Measurements from ENCODE around the gene ASPG.

DNA sequence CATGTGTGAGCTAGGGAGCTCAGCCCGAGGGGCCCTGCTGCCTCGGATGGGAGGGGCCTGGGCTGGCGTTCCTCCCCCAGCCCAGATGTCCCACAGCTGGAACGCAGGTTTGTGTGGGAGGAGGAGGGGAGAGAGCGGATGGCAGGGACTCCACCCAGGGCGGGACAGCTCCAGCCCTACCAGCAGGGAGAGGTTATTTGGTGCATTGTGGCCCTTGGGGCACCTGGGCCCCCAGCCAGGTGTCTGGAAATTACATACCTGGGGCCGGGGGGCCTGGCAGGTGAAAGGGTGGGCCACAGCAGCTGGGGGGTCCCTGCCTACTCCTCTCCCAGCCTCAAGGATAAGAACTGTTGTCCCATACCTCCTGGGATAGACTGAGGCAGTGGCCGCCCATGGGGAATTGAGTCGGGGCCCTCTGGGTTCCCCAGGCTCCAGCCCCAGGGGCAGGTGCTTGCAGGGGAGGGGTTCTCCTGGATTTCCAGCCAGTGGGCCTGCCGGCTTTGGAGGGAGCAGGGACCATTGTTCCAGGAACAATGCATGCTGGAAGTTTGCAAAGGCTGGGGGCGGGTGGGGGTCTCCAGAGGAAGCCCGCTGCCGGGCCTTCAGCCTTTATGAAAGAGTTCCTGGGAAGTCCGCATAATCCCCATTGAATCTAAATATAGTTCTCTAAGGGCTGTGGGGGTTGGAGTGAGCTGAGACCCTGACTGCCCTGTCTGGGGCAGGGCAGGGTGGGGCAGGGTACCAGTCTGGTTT, 54.1 kb downstream of the ASPG start:
- TF ChIP-seq, protein P1, sequence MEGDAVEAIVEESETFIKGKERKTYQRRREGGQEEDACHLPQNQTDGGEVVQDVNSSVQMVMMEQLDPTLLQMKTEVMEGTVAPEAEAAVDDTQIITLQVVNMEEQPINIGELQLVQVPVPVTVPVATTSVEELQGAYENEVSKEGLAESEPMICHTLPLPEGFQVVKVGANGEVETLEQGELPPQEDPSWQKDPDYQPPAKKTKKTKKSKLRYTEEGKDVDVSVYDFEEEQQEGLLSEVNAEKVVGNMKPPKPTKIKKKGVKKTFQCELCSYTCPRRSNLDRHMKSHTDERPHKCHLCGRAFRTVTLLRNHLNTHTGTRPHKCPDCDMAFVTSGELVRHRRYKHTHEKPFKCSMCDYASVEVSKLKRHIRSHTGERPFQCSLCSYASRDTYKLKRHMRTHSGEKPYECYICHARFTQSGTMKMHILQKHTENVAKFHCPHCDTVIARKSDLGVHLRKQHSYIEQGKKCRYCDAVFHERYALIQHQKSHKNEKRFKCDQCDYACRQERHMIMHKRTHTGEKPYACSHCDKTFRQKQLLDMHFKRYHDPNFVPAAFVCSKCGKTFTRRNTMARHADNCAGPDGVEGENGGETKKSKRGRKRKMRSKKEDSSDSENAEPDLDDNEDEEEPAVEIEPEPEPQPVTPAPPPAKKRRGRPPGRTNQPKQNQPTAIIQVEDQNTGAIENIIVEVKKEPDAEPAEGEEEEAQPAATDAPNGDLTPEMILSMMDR (IDR thresholded peaks at IDR 0.05) = no peak
- TF ChIP-seq POLR2AphosphoS5 (IDR thresholded peaks at IDR 0.05; ENCODE audit: low read depth, low read length) (no peak), SIN3A (IDR thresholded peaks at IDR 0.05; ENCODE audit: borderline replicate concordance, insufficient read depth, low read depth, low read length) (no peak), TCF7L2 (IDR thresholded peaks at IDR 0.05; ENCODE audit: low read depth, low read length) (no peak)
- TF ChIP-seq, protein P2, sequence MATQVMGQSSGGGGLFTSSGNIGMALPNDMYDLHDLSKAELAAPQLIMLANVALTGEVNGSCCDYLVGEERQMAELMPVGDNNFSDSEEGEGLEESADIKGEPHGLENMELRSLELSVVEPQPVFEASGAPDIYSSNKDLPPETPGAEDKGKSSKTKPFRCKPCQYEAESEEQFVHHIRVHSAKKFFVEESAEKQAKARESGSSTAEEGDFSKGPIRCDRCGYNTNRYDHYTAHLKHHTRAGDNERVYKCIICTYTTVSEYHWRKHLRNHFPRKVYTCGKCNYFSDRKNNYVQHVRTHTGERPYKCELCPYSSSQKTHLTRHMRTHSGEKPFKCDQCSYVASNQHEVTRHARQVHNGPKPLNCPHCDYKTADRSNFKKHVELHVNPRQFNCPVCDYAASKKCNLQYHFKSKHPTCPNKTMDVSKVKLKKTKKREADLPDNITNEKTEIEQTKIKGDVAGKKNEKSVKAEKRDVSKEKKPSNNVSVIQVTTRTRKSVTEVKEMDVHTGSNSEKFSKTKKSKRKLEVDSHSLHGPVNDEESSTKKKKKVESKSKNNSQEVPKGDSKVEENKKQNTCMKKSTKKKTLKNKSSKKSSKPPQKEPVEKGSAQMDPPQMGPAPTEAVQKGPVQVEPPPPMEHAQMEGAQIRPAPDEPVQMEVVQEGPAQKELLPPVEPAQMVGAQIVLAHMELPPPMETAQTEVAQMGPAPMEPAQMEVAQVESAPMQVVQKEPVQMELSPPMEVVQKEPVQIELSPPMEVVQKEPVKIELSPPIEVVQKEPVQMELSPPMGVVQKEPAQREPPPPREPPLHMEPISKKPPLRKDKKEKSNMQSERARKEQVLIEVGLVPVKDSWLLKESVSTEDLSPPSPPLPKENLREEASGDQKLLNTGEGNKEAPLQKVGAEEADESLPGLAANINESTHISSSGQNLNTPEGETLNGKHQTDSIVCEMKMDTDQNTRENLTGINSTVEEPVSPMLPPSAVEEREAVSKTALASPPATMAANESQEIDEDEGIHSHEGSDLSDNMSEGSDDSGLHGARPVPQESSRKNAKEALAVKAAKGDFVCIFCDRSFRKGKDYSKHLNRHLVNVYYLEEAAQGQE (IDR thresholded peaks at IDR 0.05; ENCODE audit: insufficient read depth in 1 of 2, low read depth in 2 of 2, low read length in 1 of 2) = no peak

All from Panc1 (cell line).